Hepatocyte (in vitro differentiated cells): ENCODE results near the gene FBXO21.

Experiments
- EZH2 ChIP-seq: fragments of 200-600 bp; sonication (generic); IDR thresholded peaks from 2 replicates; pipeline ENCODE4 v1.6.1; 2016; ENCODE audit warnings: antibody characterized with exemption, mild to moderate bottlenecking, borderline replicate concordance
- TF ChIP-seq, protein P1 (sequence below): fragments of 200-600 bp; sonication (generic); IDR thresholded peaks from 2 replicates; pipeline ENCODE4 v1.5.1; 2016; ENCODE audit warnings: antibody characterized with exemption, mild to moderate bottlenecking; ENCODE audit not compliant: poor library complexity

DNA sequence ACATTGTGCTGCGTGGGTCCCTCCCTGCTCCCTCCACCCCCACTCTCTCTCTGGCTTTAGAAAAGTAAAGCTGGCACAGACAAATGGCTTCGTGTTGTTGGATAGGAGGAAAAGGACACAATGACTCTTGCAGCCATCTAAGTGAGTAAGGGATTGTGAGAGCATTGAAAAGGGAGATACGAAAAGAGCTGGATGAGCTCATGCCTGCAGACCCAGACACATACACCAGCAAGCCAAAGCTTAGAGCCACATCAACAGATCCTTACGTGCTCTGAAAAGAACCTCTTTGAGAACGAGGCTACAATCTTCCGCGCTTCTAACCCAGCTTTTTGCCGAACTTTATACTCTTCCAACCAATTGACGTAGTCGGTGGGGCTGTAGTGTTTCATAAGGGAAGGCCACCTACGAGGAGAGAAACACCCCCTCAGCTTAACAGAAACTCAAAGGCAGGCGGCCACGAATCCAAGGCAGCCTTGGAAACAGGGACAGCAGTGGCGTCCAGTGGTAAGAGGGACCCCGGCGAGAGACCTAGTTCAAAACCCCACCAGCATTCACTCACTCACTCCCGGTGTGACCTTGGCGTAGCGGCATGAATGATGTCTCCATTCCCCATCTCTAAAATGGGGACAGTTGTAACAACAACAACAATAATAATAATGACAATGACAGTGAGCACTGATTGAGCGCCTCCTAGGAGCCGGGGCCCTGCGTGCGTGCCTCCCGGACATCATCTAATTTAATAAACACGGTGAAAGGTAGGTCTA, 1.1 kb downstream of the FBXO21 start:
- TF ChIP-seq, protein P1, sequence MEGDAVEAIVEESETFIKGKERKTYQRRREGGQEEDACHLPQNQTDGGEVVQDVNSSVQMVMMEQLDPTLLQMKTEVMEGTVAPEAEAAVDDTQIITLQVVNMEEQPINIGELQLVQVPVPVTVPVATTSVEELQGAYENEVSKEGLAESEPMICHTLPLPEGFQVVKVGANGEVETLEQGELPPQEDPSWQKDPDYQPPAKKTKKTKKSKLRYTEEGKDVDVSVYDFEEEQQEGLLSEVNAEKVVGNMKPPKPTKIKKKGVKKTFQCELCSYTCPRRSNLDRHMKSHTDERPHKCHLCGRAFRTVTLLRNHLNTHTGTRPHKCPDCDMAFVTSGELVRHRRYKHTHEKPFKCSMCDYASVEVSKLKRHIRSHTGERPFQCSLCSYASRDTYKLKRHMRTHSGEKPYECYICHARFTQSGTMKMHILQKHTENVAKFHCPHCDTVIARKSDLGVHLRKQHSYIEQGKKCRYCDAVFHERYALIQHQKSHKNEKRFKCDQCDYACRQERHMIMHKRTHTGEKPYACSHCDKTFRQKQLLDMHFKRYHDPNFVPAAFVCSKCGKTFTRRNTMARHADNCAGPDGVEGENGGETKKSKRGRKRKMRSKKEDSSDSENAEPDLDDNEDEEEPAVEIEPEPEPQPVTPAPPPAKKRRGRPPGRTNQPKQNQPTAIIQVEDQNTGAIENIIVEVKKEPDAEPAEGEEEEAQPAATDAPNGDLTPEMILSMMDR: no peak
- TF ChIP-seq EZH2: no peak
